Left lung (tissue), 10 donors: Measurements from ENCODE around the gene COL18A1. TPM values are rescaled to one million over a fixed set of nuclear protein-coding genes. Genes with fewer than 3 reads are reported as not detected.
A peak's percentile ranks its signal among the peaks of the same experiment; 100 is the strongest.

Experiments used
- ATAC-seq: fragments of 200-7000 bp; cut with Tn5 transposase; one replicate; pipeline ENCODE4 v1.9.1; 2020; ENCODE audit warnings: moderate library complexity
- DNase-seq, 4 donors: peaks; one replicate each; pipeline ENCODE4 v3.0.0-alpha.2; 2013 to 2020
- H3K27ac ChIP-seq, 2 donors: fragments of 200-600 bp; sonication (generic) in 1 of 2; one replicate each; pipeline versions ENCODE4 v1.5.0 to v1.8.0; 2020 to 2021
- H3K27me3 ChIP-seq, 2 donors: fragments of 200-600 bp; sonication (generic) in 1 of 2; one replicate each; pipeline versions ENCODE4 v1.5.0 to v1.8.0; 2020 to 2021
- H3K36me3 ChIP-seq, 2 donors: fragments of 200-600 bp; sonication (generic) in 1 of 2; one replicate each; pipeline versions ENCODE4 v1.5.0 to v1.8.0; 2020 to 2021
- H3K4me1 ChIP-seq, 2 donors: fragments of 200-600 bp; one replicate each; pipeline ENCODE4 v1.8.0; 2021
- H3K4me3 ChIP-seq, 2 donors: fragments of 200-600 bp; sonication (generic) in 1 of 2; one replicate each; pipeline versions ENCODE4 v1.5.0 to v1.8.0; 2020 to 2021; ENCODE audit warnings: mild to moderate bottlenecking in 1 of 2
- H3K9me3 ChIP-seq, 2 donors: fragments of 200-600 bp; sonication (generic) in 1 of 2; one replicate each; pipeline versions ENCODE4 v1.5.0 to v1.8.0; 2020 to 2021
- CTCF ChIP-seq, 2 donors: fragments of 200-600 bp; sonication (generic) in 1 of 2; IDR thresholded peaks; one replicate each; pipeline versions ENCODE4 v1.5.0 to v1.8.0; 2021; ENCODE audit warnings: antibody characterized with exemption in 2 of 2
- intact Hi-C, 2 donors: fragments of 100-400 bp; cut with DNase I; formaldehyde crosslinking; loops; one replicate each; pipeline versions ENCODE4 v1.11.2 to v1.14.2; 2022
- polyA plus RNA-seq, 6 donors: library from polyadenylated mRNA; unstranded; fragments of 120-200 nt; gene quantifications; one replicate each; pipeline ENCODE4 v1.2.1, GENCODE V29; 2013; ENCODE audit not compliant: insufficient read length in 6 of 6
- total RNA-seq, 2 donors: library from RNA; stranded (reverse); fragmentation: NEBNext Ultra II Directional; extraction: Animal tissue kit (Norgen Biotek cat#: 25700); gene quantifications; one replicate each; pipeline ENCODE4 v1.2.1, GENCODE V29; 2021
- donor health status: DM: no; HTN: yes; CAD: no.
- donor health status: DM: no; HTN: no; CAD: no.

The COL18A1 gene
- total and polyA plus RNA-seq, 8 donors, result 39.3 to 90.2 (median 64.0) TPM

GRCh38 chr21:45393021-45393420 is 11.9 kb upstream of the COL18A1 start:
- Histone ChIP-seq H3K9me3 (no peaks in the 10 kb centered on the region), H3K27me3 (peaks cover 0 to 5% of the 10 kb centered on the region in 2 donors), H3K4me3 (no peak overlapping the region), H3K27ac (no peak overlapping the region), H3K36me3 (no peaks in the 10 kb centered on the region), H3K4me1 (no peaks in the 10 kb centered on the region)
- DNase-seq (peak in 1 of 4 donors; percentile 70), ATAC-seq (no peak)
- intact Hi-C loops, result no loop called here
- no peak for TF ChIP-seq CTCF (IDR thresholded peaks at IDR 0.05)

- no peak overlapping the region for H3K4me3 ChIP-seq
- no peaks in the 10 kb centered on the region for H3K9me3 ChIP-seq
- H3K4me1 ChIP-seq, result no peaks in the 10 kb centered on the region
- H3K36me3 ChIP-seq, result no peaks in the 10 kb centered on the region
- H3K27ac ChIP-seq, result no peak overlapping the region
- TF ChIP-seq CTCF (IDR thresholded peaks at IDR 0.05), result no peak
- peaks cover 0 to 5% of the 10 kb centered on the region in 2 donors for H3K27me3 ChIP-seq
- intact Hi-C loops, result no loop called here
- ATAC-seq, result no peak
- peak in 1 of 4 donors; percentile 47 for DNase-seq
Measured at GRCh38 chr21:45393833-45394638, 10.9 kb upstream of the COL18A1 start.

- Histone ChIP-seq H3K27me3 (no peaks in the 10 kb centered on the region), H3K9me3 (peaks cover 0 to 5% of the 10 kb centered on the region in 2 donors), H3K4me3 (no peak overlapping the region), H3K36me3 (no peaks in the 10 kb centered on the region), H3K4me1 (no peaks in the 10 kb centered on the region), H3K27ac (no peak overlapping the region)
- DNase-seq (peak in 1 of 4 donors; percentile 13), ATAC-seq (no peak)
- intact Hi-C loops, result no loop called here
- no peak for TF ChIP-seq CTCF (IDR thresholded peaks at IDR 0.05)
Measured at GRCh38 chr21:45396620-45396995, 8.4 kb upstream of the COL18A1 start.

- intact Hi-C loops, result no loop called here
- no peak for TF ChIP-seq CTCF (IDR thresholded peaks at IDR 0.05)
- DNase-seq, result no peak
Measured at GRCh38 chr21:45397381-45397780, 7.6 kb upstream of the COL18A1 start.

GRCh38 chr21:45401054-45401518 is 3.9 kb upstream of the COL18A1 start:
- TF ChIP-seq CTCF (IDR thresholded peaks at IDR 0.05), result no peak
- Histone ChIP-seq H3K27me3 (peaks cover 2 to 43% of the 10 kb centered on the region in 2 donors), H3K36me3 (no peaks in the 10 kb centered on the region), H3K4me3 (no peak overlapping the region), H3K27ac (no peak overlapping the region), H3K4me1 (peaks cover 5 to 17% of the 10 kb centered on the region in 2 donors), H3K9me3 (peaks cover 0 to 6% of the 10 kb centered on the region in 2 donors)
- DNase-seq (no peak), ATAC-seq (no peak)
- intact Hi-C loops, result no loop called here

More at GRCh38 chr21:45397381-45397780, 7.6 kb upstream of the COL18A1 start:
- Histone ChIP-seq H3K27ac (no peak overlapping the region), H3K36me3 (no peaks in the 10 kb centered on the region), H3K4me3 (no peak overlapping the region), H3K9me3 (peaks cover 0 to 6% of the 10 kb centered on the region in 2 donors), H3K4me1 (no peaks in the 10 kb centered on the region), H3K27me3 (peaks cover 0 to 7% of the 10 kb centered on the region in 2 donors)
- ATAC-seq, result no peak
